ENCODE results near the gene LDLRAD4.

GRCh38 chr18:13281406-13281805 lies 62.8 kb downstream of the LDLRAD4 start:
- TF ChIP-seq CTCF (IDR thresholded peaks at IDR 0.05), result no peak
- no peak for TF ChIP-seq POLR2A (IDR thresholded peaks at IDR 0.05)
